Kidney (tissue), 14 donors: Measurements from ENCODE around the gene CLEC3B. TPM values are rescaled to one million over a fixed set of nuclear protein-coding genes. Genes with fewer than 3 reads are reported as not detected.

ENCODE experiments used
- DNase-seq, 5 donors: peaks; one replicate each; pipeline ENCODE4 v3.0.0-alpha.2; 2013 to 2020
- FAIRE-seq: peaks from 2 replicates; lab custom pipeline; 2012; peaks lifted over from hg19 to GRCh38; lab: Jason Lieb, UNC
- H3K27ac ChIP-seq, 2 donors: one replicate each; pipeline ENCODE4 v1.7.0; 2013; ENCODE audit warnings: low read depth in 2 of 2, low read length in 2 of 2, inconsistent platforms in 1 of 2
- H3K27me3 ChIP-seq: one replicate; pipeline ENCODE4 v1.7.1; 2013; ENCODE audit warnings: low read length, inconsistent platforms; ENCODE audit not compliant: control insufficient read depth, insufficient read depth
- H3K36me3 ChIP-seq, 3 donors: one replicate each; pipeline versions ENCODE4 v1.7.0 to v1.7.1; 2013; ENCODE audit warnings: low read length in 3 of 3, control low read depth in 1 of 3, inconsistent platforms in 1 of 3; ENCODE audit not compliant: insufficient read depth in 3 of 3, control insufficient read depth in 2 of 3
- H3K4me1 ChIP-seq, 3 donors: one replicate each; pipeline versions ENCODE4 v1.7.0 to v1.7.1; 2013; ENCODE audit warnings: low read length in 3 of 3, inconsistent platforms in 1 of 3, low read depth in 1 of 3; ENCODE audit not compliant: control insufficient read depth in 2 of 3, insufficient read depth in 2 of 3
- H3K4me3 ChIP-seq, 3 donors: one replicate each; pipeline versions ENCODE4 v1.7.0 to v1.8.1; 2013; ENCODE audit warnings: low read length in 3 of 3, control low read depth in 1 of 3, inconsistent platforms in 1 of 3
- H3K9ac ChIP-seq, 3 donors: one replicate each; pipeline versions ENCODE4 v1.7.0 to v1.7.1; 2013; ENCODE audit warnings: low read length in 3 of 3, control low read depth in 1 of 3, inconsistent platforms in 1 of 3
- H3K9me3 ChIP-seq, 3 donors: one replicate each; pipeline versions ENCODE4 v1.7.0 to v1.7.1; 2013; ENCODE audit warnings: low read length in 3 of 3, control low read depth in 1 of 3, inconsistent platforms in 1 of 3; ENCODE audit not compliant: control insufficient read depth in 2 of 3, insufficient read depth in 1 of 3
- intact Hi-C: fragments of 100-400 bp; cut with DNase I; formaldehyde crosslinking; loops from one replicate; pipeline ENCODE4 v1.11.1; 2022
- polyA plus RNA-seq: library from polyadenylated mRNA; stranded (reverse); fragments of 350-450 nt; fragmentation: Illumina TruSeq; extraction: RNeasy Lipid Tissue Mini Kit (QIAGEN cat#74804); gene quantifications from one replicate; pipeline ENCODE4 v1.2.3, GENCODE V29; 2014; ENCODE audit warnings: low read depth, low replicate concordance; ENCODE audit not compliant: insufficient read depth
- total RNA-seq: library from RNA; stranded (reverse); fragmentation: NEBNext Ultra II Directional; extraction: Animal tissue kit (Norgen Biotek cat#: 25700); gene quantifications from one replicate; pipeline ENCODE4 v1.2.1, GENCODE V29; 2021
- TF ChIP-seq, protein P1 (sequence below): IDR thresholded peaks from 3 replicates; pipeline ENCODE4 v1.5.1; 2012; ENCODE audit warnings: mild to moderate bottlenecking, moderate library complexity, borderline replicate concordance; ENCODE audit not compliant: insufficient read depth; ENCODE audit errors: extremely low read depth
- donor health status: control.
- donor health status: control.
- donor health status: control.
- donor health status: control.
- donor health status: control.
- donor health status: DM: yes; HTN: yes; CAD: no.
- donor health status: Normal renal cell carcinoma (clear cell type).

Gene CLEC3B
- total and polyA plus RNA-seq, 2 donors from 2014 or later, result 45.3 to 284 TPM

DNA sequence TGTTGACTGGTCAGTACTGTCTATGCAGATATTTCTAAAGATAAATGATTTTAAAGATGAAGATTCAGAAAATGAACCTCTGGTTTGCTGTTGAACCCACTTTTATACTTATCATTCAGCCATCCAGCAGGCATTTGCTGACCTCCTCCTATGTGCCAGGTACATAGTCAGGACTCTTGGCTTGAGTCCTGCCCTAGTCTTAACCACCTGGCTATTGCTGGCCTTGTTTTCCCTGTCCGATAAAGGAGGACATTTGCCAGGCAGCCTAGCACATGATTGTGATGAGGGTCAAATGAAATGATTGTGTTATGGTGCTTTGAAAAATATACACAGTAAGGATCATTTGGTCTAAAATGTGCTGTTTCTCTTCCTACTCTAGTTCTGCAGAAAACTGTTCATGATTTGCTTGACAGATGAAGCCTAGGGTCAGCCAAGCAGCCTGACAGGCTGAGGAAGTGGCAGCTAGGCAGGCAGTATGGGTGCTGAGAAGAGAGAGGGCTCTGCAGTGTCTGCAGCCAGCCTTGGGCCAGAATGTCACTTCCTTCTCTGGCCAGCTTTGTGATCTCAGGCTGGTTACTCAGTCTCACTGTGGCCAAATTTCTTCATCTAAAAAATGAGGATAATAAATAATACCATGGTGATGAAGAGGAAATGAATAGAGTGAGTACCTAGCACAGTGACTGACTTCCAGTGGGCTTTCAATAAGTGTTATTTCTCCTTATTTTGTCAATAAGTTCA lies 36.3 kb upstream of the CLEC3B start:
- intact Hi-C loops, result no loop called here
- Histone ChIP-seq H3K9ac (no peak overlapping the region), H3K27ac (no peak overlapping the region), H3K36me3 (peaks cover 0 to 14% (median 13%) of the 10 kb centered on the region in 3 donors), H3K27me3 (no peaks in the 10 kb centered on the region), H3K9me3 (no peaks in the 10 kb centered on the region), H3K4me3 (no peak overlapping the region), H3K4me1 (peaks cover 0 to 7% (median 4%) of the 10 kb centered on the region in 3 donors)
- TF ChIP-seq, protein P1, sequence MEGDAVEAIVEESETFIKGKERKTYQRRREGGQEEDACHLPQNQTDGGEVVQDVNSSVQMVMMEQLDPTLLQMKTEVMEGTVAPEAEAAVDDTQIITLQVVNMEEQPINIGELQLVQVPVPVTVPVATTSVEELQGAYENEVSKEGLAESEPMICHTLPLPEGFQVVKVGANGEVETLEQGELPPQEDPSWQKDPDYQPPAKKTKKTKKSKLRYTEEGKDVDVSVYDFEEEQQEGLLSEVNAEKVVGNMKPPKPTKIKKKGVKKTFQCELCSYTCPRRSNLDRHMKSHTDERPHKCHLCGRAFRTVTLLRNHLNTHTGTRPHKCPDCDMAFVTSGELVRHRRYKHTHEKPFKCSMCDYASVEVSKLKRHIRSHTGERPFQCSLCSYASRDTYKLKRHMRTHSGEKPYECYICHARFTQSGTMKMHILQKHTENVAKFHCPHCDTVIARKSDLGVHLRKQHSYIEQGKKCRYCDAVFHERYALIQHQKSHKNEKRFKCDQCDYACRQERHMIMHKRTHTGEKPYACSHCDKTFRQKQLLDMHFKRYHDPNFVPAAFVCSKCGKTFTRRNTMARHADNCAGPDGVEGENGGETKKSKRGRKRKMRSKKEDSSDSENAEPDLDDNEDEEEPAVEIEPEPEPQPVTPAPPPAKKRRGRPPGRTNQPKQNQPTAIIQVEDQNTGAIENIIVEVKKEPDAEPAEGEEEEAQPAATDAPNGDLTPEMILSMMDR, result no peak
- no peak for DNase-seq
- FAIRE-seq, result no peak

DNA sequence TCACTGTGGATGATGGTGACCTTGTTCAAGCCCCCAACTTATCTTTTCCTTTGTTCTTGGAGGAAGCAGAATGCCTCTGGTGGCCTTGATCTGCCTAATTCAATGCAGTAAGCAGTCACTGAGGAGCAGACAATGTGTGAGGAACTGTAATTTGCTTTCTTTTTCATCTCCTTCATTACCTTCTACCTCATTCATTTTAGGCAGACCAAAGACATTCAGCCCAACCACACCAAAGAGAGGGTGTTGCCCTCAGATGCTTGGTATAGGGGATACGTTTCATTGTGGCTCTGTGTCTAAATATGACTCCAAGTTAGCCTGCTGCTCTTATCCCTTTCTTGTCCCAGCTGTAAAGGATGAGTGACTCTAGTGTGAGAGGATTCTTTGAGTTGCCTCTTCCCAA lies 34.8 kb upstream of the CLEC3B start:
- H3K36me3 ChIP-seq, result peaks cover 0 to 14% (median 13%) of the 10 kb centered on the region in 3 donors
- intact Hi-C loops, result no loop called here
- FAIRE-seq, result no peak
- DNase-seq, result no peak
- no peaks in the 10 kb centered on the region for H3K27me3 ChIP-seq
- H3K4me3 ChIP-seq, result no peak overlapping the region
- H3K9me3 ChIP-seq, result no peaks in the 10 kb centered on the region
- H3K27ac ChIP-seq, result no peak overlapping the region
- H3K4me1 ChIP-seq, result peaks cover 0 to 15% (median 13%) of the 10 kb centered on the region in 3 donors
- TF ChIP-seq, protein P1, result no peak
- no peak overlapping the region for H3K9ac ChIP-seq

DNA sequence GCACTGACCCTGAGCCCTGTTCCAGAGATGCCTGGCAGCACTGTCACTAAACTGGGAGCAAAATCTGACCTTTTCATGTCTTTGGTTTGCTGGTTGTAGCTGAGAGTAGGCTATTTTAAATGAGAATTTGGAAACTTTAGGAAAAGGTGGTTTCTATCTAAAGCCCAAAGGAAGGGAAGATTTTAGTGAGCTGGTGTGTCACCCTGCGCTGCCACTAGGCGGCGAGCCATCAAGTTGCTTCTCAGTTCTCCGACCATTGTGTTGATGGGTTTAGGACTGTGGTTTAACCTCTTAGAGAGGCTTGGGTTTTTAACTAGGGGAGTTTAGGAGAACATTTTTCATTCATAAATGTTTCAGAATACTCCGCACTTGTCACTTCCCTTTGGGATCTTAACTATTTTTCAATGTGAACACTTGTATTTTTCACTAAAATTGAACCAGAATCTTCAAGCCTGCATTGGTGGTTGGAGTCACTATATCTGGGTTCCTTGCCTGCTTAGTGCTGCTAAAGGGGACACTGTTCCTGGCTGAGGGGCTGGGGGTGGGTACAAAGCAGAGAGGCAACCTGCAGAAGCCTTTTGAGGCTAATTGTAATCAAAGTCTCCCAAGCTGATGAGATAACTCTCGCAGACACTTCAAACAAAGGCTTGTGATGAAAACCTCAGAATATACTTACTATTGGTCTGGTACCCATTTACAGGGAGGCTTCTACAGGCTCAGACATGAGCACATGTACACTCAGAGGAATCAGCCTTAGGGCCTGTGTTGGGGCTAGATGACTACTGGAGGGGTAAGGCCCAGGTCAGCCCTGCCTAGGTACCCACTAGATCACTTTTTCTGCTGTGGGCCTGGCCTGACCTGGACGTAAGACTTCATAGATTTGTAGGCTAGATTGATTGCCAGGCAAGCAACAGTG lies 33.3 kb upstream of the CLEC3B start:
- TF ChIP-seq, protein P1, result peak; percentile 44
- Histone ChIP-seq H3K9ac (no peak overlapping the region), H3K27ac (peak overlapping the region; percentile 14 to 64), H3K27me3 (no peaks in the 10 kb centered on the region), H3K4me3 (no peak overlapping the region), H3K4me1 (peaks cover 0 to 17% (median 13%) of the 10 kb centered on the region in 3 donors), H3K9me3 (no peaks in the 10 kb centered on the region), H3K36me3 (peaks cover 0 to 24% (median 18%) of the 10 kb centered on the region in 3 donors)
- DNase-seq (no peak), FAIRE-seq (no peak)
- intact Hi-C loops, result no loop called here
